HT1080 (cell line): ENCODE results near the gene MRPL45. TPM values are rescaled to one million over a fixed set of nuclear protein-coding genes. Genes with fewer than 3 reads are reported as not detected.

Source experiments
- DNase-seq: peaks from one replicate; pipeline ENCODE4 v3.0.0-alpha.2; 2015; ENCODE audit warnings: low read depth
- total RNA-seq: library from RNA; depleted of rRNA; stranded (reverse); fragments of >200 nt; shearing (Covaris generic); gene quantifications from 2 replicates; pipeline ENCODE4 v1.2.3, GENCODE V29; 2014

MRPL45 gene
- total RNA-seq, 1 experiment from 2014 or later: 85.6 TPM

- DNase-seq: no peak
Measured at GRCh38 chr17:38324772-38325171, 27.8 kb downstream of the MRPL45 start.

- no peak for DNase-seq
Measured at GRCh38 chr17:38325221-38325851, 28.4 kb downstream of the MRPL45 start.

GRCh38 chr17:38326996-38327792, 30.2 kb downstream of the MRPL45 start:
- no peak for DNase-seq

- no peak for DNase-seq
Measured at GRCh38 chr17:38327936-38328335, 31.0 kb downstream of the MRPL45 start.

- DNase-seq: no peak
Measured at GRCh38 chr17:38328620-38329019, 31.7 kb downstream of the MRPL45 start.

- DNase-seq: no peak
Measured at GRCh38 chr17:38329284-38329683, 32.3 kb downstream of the MRPL45 start.

- DNase-seq: no peak
Measured at GRCh38 chr17:38329808-38330730, 33.1 kb downstream of the MRPL45 start.

GRCh38 chr17:38330941-38331411, 34.0 kb downstream of the MRPL45 start:
- no peak for DNase-seq

GRCh38 chr17:38332735-38333134, 35.8 kb downstream of the MRPL45 start:
- no peak for DNase-seq

GRCh38 chr17:38333635-38334295, 36.8 kb downstream of the MRPL45 start:
- DNase-seq: no peak

GRCh38 chr17:38334480-38335364, 37.8 kb downstream of the MRPL45 start:
- no peak for DNase-seq

GRCh38 chr17:38336838-38337237, 39.9 kb downstream of the MRPL45 start:
- DNase-seq: no peak

- no peak for DNase-seq
Measured at GRCh38 chr17:38338053-38338452, 41.1 kb downstream of the MRPL45 start.

- DNase-seq: no peak
Measured at GRCh38 chr17:38338535-38338934, 41.6 kb downstream of the MRPL45 start.

GRCh38 chr17:38339891-38340290, 42.9 kb downstream of the MRPL45 start:
- no peak for DNase-seq

GRCh38 chr17:38341035-38341721, 44.2 kb downstream of the MRPL45 start:
- peak; percentile 26 for DNase-seq

- DNase-seq: no peak
Measured at GRCh38 chr17:38342886-38343607, 46.1 kb downstream of the MRPL45 start.

- no peak for DNase-seq
Measured at GRCh38 chr17:38343608-38344419, 46.8 kb downstream of the MRPL45 start, which contains the start of gene GPR179. GPR179 (minus strand) TSS chr17:38343956; CDS start chr17:38343789, 167 bp downstream.
